ENCODE data around the gene ROCK1.

- TF ChIP-seq CTCF (IDR thresholded peaks at IDR 0.05) = no peak
- no peak for TF ChIP-seq POLR2A (IDR thresholded peaks at IDR 0.05)
Observed at GRCh38 chr18:21131698-21132227, 20.1 kb upstream of the ROCK1 start.

All from tibial nerve (tissue), 3 donors.